GM13977 (cell line): Measurements from ENCODE around the gene TRIM47.

Source experiments
- DNase-seq: peaks from one replicate; pipeline ENCODE4 v3.0.0; 2012; ENCODE audit warnings: low spot score
- in situ Hi-C: fragments of 300-500 bp; cut with MboI; formaldehyde crosslinking; loops from one replicate; pipeline ENCODE4 v1.12.0; 2022; ENCODE audit warnings: low sequenced_read_pairs, low pct_unique_long_range_greater_than_20kb, mixed read lengths, inconsistent platforms; ENCODE audit not compliant: unreplicated experiment
- TF ChIP-seq, protein P1 (sequence below): IDR thresholded peaks from 2 replicates; pipeline ENCODE4 v1.5.1; 2012; ENCODE audit warnings: mild to moderate bottlenecking, control low read depth; ENCODE audit not compliant: insufficient read depth; ENCODE audit errors: extremely low read depth, missing control alignments

Gene TRIM47

DNA sequence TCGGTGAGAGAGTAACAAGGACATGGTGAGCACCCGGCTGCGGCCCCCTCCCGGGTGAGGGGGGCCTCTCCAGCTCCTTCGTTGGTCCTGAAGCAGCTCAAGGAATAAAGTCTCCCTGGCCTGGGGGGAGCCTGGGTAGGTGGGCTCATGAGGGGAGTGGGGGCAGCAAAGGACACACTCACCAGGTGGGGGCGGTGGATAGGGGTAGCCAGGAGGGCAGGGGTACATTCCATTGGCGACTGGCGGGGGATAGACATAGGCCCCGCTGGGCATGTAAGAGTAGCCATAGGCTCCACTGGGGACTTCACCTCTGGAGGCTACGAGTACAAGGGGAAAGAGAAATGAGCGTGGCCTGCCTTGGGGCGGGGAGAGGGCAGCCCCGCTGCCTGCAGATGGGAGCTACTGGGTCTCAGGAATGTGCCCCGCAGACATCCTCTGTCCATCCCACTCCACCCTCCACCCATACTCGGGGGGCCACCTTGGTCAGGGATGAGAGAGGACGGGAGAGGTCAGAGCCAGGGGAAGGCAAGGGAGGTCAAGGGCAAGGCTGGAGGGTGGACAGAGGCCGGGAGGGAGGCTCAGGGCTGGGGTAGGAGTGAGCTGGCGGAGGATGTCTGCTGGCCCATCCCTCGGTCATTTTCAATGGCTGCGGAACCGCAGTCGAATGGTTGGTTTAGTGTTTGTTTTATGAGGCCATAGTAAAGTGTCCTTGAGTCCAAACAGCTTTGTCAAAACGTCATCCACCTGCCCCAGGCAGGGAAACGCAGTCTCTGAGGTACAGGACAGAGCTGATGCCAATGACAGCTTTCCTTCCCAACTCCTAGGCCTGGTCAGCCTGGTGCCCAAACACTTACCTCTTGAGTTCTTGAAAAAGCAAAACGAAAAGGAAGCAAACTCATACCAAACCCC is 30.5 kb downstream of the TRIM47 start:
- in situ Hi-C loops = no loop called here
- TF ChIP-seq, protein P1, sequence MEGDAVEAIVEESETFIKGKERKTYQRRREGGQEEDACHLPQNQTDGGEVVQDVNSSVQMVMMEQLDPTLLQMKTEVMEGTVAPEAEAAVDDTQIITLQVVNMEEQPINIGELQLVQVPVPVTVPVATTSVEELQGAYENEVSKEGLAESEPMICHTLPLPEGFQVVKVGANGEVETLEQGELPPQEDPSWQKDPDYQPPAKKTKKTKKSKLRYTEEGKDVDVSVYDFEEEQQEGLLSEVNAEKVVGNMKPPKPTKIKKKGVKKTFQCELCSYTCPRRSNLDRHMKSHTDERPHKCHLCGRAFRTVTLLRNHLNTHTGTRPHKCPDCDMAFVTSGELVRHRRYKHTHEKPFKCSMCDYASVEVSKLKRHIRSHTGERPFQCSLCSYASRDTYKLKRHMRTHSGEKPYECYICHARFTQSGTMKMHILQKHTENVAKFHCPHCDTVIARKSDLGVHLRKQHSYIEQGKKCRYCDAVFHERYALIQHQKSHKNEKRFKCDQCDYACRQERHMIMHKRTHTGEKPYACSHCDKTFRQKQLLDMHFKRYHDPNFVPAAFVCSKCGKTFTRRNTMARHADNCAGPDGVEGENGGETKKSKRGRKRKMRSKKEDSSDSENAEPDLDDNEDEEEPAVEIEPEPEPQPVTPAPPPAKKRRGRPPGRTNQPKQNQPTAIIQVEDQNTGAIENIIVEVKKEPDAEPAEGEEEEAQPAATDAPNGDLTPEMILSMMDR = no peak
- DNase-seq = no peak

DNA sequence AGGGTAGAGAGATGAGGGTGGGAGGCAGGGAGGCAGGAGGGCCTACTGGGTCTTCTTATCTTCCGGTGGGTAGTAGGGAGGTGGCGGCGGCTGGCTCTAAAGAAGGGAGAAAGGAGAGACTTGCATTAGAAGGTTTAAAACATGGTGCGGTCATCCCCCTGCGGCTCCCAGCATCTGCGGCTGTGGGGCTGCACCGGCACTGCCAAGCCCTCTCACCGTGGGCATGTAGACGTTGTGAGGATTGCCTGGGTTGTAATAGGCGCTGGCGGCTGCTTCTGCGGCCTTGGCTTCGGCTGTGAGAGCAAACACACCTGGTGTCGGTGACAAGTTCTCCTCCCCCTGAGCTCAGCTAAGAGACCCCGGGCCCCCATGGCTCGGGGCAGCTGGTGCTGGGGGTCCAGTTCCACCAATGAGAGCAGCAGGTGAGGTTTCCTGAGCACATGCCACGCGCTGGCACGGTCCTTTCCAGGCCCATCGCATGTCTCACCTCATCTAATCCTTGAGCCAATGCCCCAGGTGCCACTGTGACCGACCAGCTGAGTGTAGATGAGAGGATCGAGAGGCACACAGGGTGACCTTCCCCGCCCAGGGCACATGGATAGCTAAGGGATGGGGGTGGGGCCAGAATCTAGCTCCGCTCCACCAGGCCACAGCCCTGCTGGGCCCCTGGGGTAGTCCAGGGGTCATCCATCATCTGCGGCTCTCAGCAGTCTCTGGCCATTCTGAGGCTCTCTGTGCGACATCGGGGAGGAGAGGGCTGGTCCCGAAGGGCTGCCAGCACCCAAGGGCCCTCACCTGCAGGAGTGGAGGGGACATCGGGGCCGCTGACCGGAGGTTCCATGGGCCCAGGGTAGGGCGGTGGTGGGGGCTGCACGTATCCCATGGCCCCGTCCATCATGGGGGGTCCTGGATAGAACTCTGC is 31.4 kb downstream of the TRIM47 start:
- TF ChIP-seq, protein P1 = no peak
- in situ Hi-C loops = no loop called here
- DNase-seq = no peak

DNA sequence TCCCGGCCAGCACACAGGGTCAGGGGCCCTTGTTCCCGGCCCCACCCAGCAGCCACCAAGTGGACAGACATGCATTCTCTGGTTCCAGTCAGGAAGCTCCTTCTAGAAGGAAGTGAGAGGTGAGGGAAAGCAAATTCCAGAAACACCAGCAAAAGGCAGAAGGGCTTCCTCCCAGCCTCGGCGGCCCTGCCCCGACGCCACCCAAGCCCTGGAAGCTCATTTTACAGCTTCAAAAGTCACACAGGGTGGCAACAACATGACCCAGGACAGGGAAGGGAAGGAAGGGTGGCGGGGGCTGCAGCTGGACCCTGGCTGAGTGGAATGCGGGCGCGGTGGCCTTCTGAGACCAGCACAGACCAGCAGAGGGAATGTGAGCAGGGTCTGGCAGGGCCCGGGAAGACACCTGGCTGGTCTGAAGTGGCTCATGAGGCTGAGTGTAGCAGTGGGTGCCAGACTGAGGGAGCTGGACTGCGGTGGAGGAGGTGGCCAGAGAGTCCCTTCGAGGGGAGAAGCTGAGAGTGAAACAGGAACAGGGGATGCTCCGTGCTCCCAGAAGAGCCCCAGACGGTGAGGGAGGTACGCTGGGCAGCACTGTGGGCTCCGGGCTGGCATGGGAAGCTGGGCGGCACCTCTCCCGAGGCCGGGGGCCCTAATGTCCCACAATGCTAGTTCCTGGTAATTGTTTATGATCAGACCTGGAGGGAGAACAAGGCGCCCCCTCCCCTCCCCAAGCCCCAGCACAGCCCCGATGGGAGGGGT is 32.3 kb downstream of the TRIM47 start:
- in situ Hi-C loops = no loop called here
- TF ChIP-seq, protein P1 = no peak
- no peak for DNase-seq

DNA sequence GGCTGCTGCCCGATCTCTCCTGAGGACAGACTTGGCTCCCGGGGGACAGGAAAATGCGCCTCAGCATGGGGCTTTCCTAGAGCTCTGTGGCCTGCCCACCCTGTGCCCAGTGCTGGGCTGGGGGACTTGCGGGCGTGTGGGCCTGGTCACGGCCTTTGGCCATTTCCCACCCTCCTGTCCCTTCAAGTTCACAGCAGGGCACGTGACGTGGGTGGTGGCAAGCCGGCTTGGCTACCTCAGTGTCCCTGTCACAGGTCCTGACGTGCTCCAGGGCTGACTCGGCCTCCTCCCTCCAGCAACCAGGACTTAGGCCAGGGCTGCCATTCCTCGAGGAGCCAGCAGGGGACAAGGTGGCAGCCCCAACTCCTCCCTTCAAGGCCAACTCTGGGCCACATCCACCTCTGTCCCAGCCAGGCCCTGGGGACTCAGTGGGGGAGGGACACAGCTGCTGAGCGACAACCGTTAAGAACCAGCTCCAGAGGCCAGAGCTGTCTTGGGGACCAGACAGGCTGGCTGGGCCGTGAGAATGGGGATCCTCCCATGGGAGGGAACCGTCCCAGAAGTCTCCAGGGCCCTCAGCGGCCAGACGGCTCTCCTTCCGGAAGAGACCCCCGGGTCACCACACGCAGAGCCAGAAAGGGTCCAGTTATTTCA is 33.2 kb downstream of the TRIM47 start:
- in situ Hi-C loops = no loop called here
- peak; percentile 92 for DNase-seq
- TF ChIP-seq, protein P1 = peak; percentile 76

DNA sequence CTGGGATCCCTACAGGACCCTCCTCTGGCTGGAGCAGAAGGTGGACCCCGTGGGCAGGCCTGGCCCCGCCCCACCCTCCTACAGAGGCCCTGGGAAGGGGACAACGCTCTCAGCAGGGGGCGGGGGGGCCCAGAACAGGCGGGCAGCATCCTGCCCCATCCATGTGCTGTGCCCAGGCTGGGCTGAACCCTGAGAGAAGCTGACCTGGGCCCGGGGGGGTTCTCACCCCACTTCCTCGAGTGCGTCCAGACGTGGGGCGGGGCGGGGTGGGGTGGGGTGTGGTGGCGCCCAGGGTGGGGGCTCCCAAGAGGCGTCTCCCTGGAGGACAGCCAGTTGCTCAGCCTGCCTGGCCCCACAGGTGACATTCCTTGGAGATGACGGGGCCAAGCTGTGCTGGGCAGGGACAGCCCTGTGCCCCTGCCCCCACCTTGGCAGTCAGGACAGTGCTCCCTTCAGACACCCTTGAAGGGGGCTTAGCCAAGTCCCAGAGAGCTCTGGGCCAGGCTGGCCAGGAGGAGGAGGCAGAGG is 33.8 kb downstream of the TRIM47 start:
- peak; percentile 36 for DNase-seq
- TF ChIP-seq, protein P1 = no peak
- in situ Hi-C loops = no loop called here
